Peyer's patch (tissue), 4 donors: ENCODE data around the gene PACSIN2. TPM values are rescaled to one million over a fixed set of nuclear protein-coding genes. Genes with fewer than 3 reads are reported as not detected.

Experiments used
- DNase-seq, 3 donors: peaks; one replicate each; pipeline ENCODE4 v3.0.0-alpha.2; 2017 to 2019
- H3K27ac ChIP-seq, 4 donors: fragments of 200-600 bp; sonication (generic); one replicate each; pipeline ENCODE4 v1.5.1; 2016 to 2019
- H3K27me3 ChIP-seq, 2 donors: fragments of 200-600 bp; sonication (generic); one replicate each; pipeline ENCODE4 v1.5.1; 2019
- H3K36me3 ChIP-seq, 3 donors: fragments of 200-600 bp; sonication (generic); one replicate each; pipeline ENCODE4 v1.5.1; 2016 to 2019
- H3K4me1 ChIP-seq, 4 donors: fragments of 200-600 bp; sonication (generic); one replicate each; pipeline ENCODE4 v1.5.1; 2016 to 2019
- H3K4me3 ChIP-seq, 4 donors: fragments of 200-600 bp; sonication (generic); 1 replicate in 3 of 4; 2 replicates in 1 of 4; pipeline ENCODE4 v1.5.1; 2016 to 2019; ENCODE audit warnings: mild to moderate bottlenecking in 1 of 4
- H3K9me3 ChIP-seq, 4 donors: fragments of 200-600 bp; sonication (generic); one replicate each; pipeline ENCODE4 v1.5.1; 2016 to 2019; ENCODE audit warnings: mild to moderate bottlenecking in 1 of 4
- POLR2A ChIP-seq, 2 donors: fragments of 450-650 bp; IDR thresholded peaks; one replicate each; pipeline ENCODE4 v1.5.1; 2017; ENCODE audit warnings: antibody characterized with exemption in 2 of 2, mild to moderate bottlenecking in 2 of 2, moderate library complexity in 2 of 2
- total RNA-seq, 4 donors: library from RNA; depleted of rRNA; stranded (reverse); fragments of >200 nt; gene quantifications; one replicate each; pipeline ENCODE4 v1.1.0, GENCODE V29; 2016
- TF ChIP-seq, protein P1 (sequence below), 6 experiments: fragments of 450-650 bp in 4 of 6; fragments of 200-600 bp in 2 of 6; sonication (generic) in 1 of 6; IDR thresholded peaks; one replicate each; pipeline ENCODE4 v1.5.1; 2017 to 2019; ENCODE audit warnings: antibody characterized with exemption in 6 of 6, mild to moderate bottlenecking in 3 of 6, moderate library complexity in 1 of 6

Gene PACSIN2
- total RNA-seq, 4 donors from 2014 or later: 58.0 to 149 (median 110) TPM

DNA sequence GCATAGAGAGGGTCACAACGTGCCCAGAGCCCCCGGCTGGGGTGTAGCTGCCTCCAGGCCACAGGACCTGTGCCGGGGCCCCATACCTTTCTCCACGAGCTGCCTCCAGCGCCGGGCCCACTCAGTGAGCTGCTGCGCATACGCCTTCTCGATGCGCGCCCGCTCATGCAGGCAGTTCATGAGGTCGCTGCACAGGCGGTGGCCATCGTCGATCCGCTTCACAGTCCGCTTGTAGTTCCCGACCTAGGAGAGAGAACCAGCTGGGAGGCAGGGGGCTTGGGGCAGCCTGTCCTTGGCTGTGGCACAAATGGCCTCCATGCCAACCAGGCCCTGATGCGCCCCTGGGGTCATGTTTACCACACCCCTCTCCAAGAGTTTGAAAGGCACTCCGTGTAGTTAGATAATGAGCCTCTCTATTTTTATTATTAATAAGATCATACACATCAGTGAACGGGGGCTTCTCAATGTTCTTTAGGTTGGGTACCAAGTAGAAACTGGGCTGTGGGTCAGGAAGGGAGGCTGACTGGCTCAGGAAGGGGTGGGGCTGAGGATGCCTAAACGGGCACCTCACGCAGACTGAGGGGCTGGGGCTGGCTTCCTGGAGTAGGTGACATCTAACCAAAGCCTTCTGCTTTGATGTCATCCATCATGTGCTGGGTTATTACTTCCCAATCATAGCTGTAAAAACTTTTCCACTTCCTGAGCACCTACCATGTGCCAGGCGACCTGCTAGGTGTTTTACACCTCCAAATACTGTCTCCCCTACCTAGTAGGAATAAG, 121.4 kb downstream of the PACSIN2 start:
- Histone ChIP-seq H3K36me3 (peaks cover 0 to 34% (median 0%) of the 10 kb centered on the region in 3 donors), H3K27me3 (no peaks in the 10 kb centered on the region), H3K27ac (no peak overlapping the region), H3K9me3 (no peaks in the 10 kb centered on the region), H3K4me1 (peaks cover 0 to 25% (median 0%) of the 10 kb centered on the region in 4 donors), H3K4me3 (no peak overlapping the region)
- DNase-seq: no peak
- TF ChIP-seq, protein P1, sequence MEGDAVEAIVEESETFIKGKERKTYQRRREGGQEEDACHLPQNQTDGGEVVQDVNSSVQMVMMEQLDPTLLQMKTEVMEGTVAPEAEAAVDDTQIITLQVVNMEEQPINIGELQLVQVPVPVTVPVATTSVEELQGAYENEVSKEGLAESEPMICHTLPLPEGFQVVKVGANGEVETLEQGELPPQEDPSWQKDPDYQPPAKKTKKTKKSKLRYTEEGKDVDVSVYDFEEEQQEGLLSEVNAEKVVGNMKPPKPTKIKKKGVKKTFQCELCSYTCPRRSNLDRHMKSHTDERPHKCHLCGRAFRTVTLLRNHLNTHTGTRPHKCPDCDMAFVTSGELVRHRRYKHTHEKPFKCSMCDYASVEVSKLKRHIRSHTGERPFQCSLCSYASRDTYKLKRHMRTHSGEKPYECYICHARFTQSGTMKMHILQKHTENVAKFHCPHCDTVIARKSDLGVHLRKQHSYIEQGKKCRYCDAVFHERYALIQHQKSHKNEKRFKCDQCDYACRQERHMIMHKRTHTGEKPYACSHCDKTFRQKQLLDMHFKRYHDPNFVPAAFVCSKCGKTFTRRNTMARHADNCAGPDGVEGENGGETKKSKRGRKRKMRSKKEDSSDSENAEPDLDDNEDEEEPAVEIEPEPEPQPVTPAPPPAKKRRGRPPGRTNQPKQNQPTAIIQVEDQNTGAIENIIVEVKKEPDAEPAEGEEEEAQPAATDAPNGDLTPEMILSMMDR (IDR thresholded peaks at IDR 0.05): no peak

DNA sequence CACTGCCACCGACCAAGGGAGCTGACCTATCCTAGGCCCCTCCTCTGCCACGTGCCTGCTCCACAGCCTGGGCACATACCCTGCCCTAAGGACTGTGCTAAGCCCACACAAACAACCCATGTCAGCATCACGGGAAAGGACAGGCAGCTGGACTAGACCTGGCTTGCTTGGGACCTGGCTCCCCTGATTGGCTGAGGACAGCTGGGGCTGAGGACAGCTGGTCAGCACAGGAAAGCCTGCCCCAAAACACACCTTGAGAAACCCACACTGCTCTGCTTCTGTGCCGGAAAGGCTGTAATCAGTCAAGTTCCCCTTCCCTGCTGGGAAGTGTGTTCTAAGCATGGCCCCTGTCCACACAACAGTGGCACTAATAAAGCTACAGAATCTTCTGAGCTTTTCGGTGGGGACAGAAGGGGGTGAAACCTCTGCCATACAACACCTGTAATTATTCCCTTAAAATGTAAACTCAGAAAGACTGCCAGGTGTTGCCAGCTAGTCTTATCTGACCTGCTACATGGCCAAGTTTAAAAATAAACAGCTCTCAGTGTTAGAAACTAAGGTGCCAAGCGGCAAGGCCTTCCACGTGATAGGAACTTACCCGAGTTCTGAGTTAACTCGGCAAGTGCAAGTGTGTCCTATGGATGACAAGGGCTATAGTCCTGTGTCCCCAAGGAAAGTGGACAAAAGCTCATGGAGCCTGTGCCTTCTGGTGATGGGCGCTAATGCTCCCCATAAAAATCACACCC, 122.2 kb downstream of the PACSIN2 start:
- no peak for DNase-seq
- Histone ChIP-seq H3K9me3 (no peaks in the 10 kb centered on the region), H3K27me3 (no peaks in the 10 kb centered on the region), H3K27ac (peak overlapping the region in 2 of 4 donors; percentile 13 to 18), H3K36me3 (peaks cover 0 to 38% (median 0%) of the 10 kb centered on the region in 3 donors), H3K4me1 (peaks cover 0 to 22% (median 0%) of the 10 kb centered on the region in 4 donors), H3K4me3 (no peak overlapping the region)
- TF ChIP-seq, protein P1 (IDR thresholded peaks at IDR 0.05): no peak
- TF ChIP-seq POLR2A (IDR thresholded peaks at IDR 0.05): no peak

DNA sequence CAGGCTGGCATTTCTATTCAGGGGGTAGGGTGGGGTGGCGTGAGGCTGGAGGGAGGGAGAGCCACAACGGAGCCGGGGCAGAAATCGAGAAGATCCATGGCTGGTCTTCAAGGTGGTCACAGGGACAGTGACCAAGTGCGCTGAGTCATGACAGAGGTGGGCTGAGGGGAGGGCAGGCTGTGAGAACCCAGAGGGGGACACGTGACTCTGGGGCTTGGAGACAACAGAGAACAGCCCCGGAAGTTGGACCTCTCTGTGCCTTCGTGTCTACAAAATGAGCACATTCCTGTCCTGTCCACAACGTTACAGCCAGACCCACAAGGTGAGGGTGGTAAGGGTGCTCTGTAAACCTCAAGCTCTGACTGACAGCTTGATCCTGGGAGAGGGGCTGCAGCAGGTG, 122.8 kb downstream of the PACSIN2 start:
- H3K4me3 ChIP-seq: no peak overlapping the region
- TF ChIP-seq, protein P1 (IDR thresholded peaks at IDR 0.05): no peak
- TF ChIP-seq POLR2A (IDR thresholded peaks at IDR 0.05): no peak
- peaks cover 0 to 44% (median 0%) of the 10 kb centered on the region in 3 donors for H3K36me3 ChIP-seq
- no peaks in the 10 kb centered on the region for H3K27me3 ChIP-seq
- H3K27ac ChIP-seq: peak overlapping the region in 2 of 4 donors; percentile 13 to 18
- H3K4me1 ChIP-seq: peaks cover 0 to 22% (median 0%) of the 10 kb centered on the region in 4 donors
- H3K9me3 ChIP-seq: no peaks in the 10 kb centered on the region
- DNase-seq: no peak

DNA sequence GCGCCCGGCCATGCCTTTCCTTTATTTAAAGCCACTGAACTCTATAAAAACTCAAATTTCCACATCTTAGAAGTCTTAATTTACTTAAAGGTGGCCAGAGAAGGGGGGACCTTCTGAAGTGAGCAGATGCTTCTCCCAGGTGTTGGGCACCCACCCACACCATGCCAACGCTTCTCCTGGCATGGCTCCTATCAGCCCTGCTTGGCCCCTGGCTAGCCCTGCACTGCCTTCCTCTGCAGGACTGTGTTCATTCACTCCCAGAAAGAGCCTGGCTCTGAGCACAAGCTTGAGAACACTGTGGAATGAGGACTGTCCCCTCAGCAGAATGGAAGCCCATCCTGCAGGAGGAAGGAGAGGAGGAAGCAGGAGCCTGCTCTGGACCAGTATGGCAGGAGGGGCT, 123.3 kb downstream of the PACSIN2 start:
- Histone ChIP-seq H3K36me3 (peaks cover 0 to 49% (median 0%) of the 10 kb centered on the region in 3 donors), H3K9me3 (no peaks in the 10 kb centered on the region), H3K4me1 (peaks cover 0 to 22% (median 0%) of the 10 kb centered on the region in 4 donors), H3K4me3 (no peak overlapping the region), H3K27me3 (no peaks in the 10 kb centered on the region), H3K27ac (no peak overlapping the region)
- DNase-seq: no peak
- no peak for TF ChIP-seq POLR2A (IDR thresholded peaks at IDR 0.05)
- TF ChIP-seq, protein P1 (IDR thresholded peaks at IDR 0.05): no peak

DNA sequence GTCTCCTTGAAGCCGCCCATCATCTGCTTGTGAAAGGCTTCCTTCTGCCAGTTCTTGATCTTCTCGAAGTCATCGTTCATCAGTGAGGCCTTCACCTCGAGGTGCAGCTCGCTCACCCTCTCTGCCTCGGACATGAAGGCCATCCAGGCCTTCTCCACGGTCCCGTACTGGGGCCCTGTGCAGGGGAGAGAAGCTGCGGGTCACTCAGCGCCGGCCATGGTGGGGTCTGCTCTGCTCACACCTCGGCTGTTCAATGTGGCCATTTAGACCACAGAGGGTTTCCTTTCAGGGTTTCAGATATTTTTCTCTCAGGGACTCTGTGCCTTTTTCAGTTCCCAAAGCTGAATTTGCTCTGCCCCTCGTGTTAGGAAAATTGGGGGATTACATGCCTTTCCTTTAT, 123.9 kb downstream of the PACSIN2 start:
- no peak for DNase-seq
- H3K4me3 ChIP-seq: no peak overlapping the region
- H3K27ac ChIP-seq: no peak overlapping the region
- TF ChIP-seq, protein P1 (IDR thresholded peaks at IDR 0.05): no peak
- TF ChIP-seq POLR2A (IDR thresholded peaks at IDR 0.05): no peak
- peaks cover 0 to 54% (median 0%) of the 10 kb centered on the region in 3 donors for H3K36me3 ChIP-seq
- no peaks in the 10 kb centered on the region for H3K27me3 ChIP-seq
- no peaks in the 10 kb centered on the region for H3K9me3 ChIP-seq
- H3K4me1 ChIP-seq: peaks cover 0 to 22% (median 0%) of the 10 kb centered on the region in 4 donors
